Uterus (tissue), 4 donors: ENCODE measurements around the gene BCAS3. TPM values are rescaled to one million over a fixed set of nuclear protein-coding genes. Genes with fewer than 3 reads are reported as not detected.

Experiments used
- DNase-seq, 2 donors: peaks; one replicate each; pipeline ENCODE4 v3.0.0-alpha.2; 2019 to 2020
- H3K27ac ChIP-seq, 2 donors: fragments of 200-600 bp; sonication (generic); 1 replicate in 1 of 2; 2 replicates in 1 of 2; pipeline ENCODE4 v1.5.1; 2016 to 2018
- H3K27me3 ChIP-seq, 2 donors: fragments of 200-600 bp; sonication (generic); one replicate each; pipeline ENCODE4 v1.5.1; 2018 to 2019; ENCODE audit warnings: control low read depth in 1 of 2
- H3K36me3 ChIP-seq, 2 donors: fragments of 200-600 bp; sonication (generic); one replicate each; pipeline ENCODE4 v1.5.1; 2019; ENCODE audit warnings: control low read depth in 1 of 2
- H3K4me1 ChIP-seq, 2 donors: fragments of 200-600 bp; sonication (generic); one replicate each; pipeline ENCODE4 v1.5.1; 2018 to 2019; ENCODE audit warnings: control low read depth in 1 of 2
- H3K4me3 ChIP-seq, 2 donors: fragments of 200-600 bp; sonication (generic); 1 replicate in 1 of 2; 2 replicates in 1 of 2; pipeline ENCODE4 v1.5.1; 2018 to 2019; ENCODE audit warnings: mild to moderate bottlenecking in 1 of 2
- H3K9me3 ChIP-seq, 2 donors: fragments of 200-600 bp; sonication (generic); one replicate each; pipeline ENCODE4 v1.5.1; 2019; ENCODE audit warnings: control low read depth in 1 of 2
- CTCF ChIP-seq, 4 experiments: fragments of 200-600 bp in 2 of 4; fragments of 450-650 bp in 2 of 4; sonication (generic) in 2 of 4; IDR thresholded peaks; one replicate each; pipeline ENCODE4 v1.5.1; 2016 to 2019; ENCODE audit warnings: antibody characterized with exemption in 4 of 4, mild to moderate bottlenecking in 2 of 4, moderate library complexity in 1 of 4
- POLR2A ChIP-seq, 2 donors: fragments of 450-650 bp; IDR thresholded peaks; one replicate each; pipeline ENCODE4 v1.6.1; 2016; ENCODE audit warnings: antibody characterized with exemption in 2 of 2, mild to moderate bottlenecking in 1 of 2, moderate library complexity in 1 of 2
- intact Hi-C: fragments of 100-400 bp; cut with DNase I; formaldehyde crosslinking; loops from one replicate; pipeline ENCODE4 v1.15.1; 2023; ENCODE audit warnings: low total_unique reads
- total RNA-seq, 4 donors: library from RNA; depleted of rRNA in 3 of 4; stranded (reverse); fragments of >200 nt in 3 of 4; gene quantifications; one replicate each; pipeline versions ENCODE4 v1.1.0 to v1.2.4, GENCODE V29; 2014 to 2023
- donor health status: DM: yes; HTN: yes; CAD: no.

Gene BCAS3
- total RNA-seq, 4 donors from 2014 or later, result 42.6 to 147 (median 83.7) TPM

GRCh38 chr17:60646701-60647100 is 30.9 kb upstream of the BCAS3 start:
- Histone ChIP-seq H3K36me3 (no peaks in the 10 kb centered on the region), H3K27me3 (no peaks in the 10 kb centered on the region), H3K9me3 (no peaks in the 10 kb centered on the region), H3K4me1 (peaks cover 0 to 6% of the 10 kb centered on the region in 2 donors), H3K27ac (no peak overlapping the region), H3K4me3 (no peak overlapping the region)
- no peak for DNase-seq
- intact Hi-C loops, result no loop called here
- TF ChIP-seq CTCF (IDR thresholded peaks at IDR 0.05) (no peak), POLR2A (IDR thresholded peaks at IDR 0.05) (no peak)

- DNase-seq, result no peak
- no peak for TF ChIP-seq POLR2A (IDR thresholded peaks at IDR 0.05)
- TF ChIP-seq CTCF (IDR thresholded peaks at IDR 0.05), result no peak
- H3K9me3 ChIP-seq, result no peaks in the 10 kb centered on the region
- intact Hi-C loops, result no loop called here
- no peaks in the 10 kb centered on the region for H3K36me3 ChIP-seq
- H3K27ac ChIP-seq, result no peak overlapping the region
- no peaks in the 10 kb centered on the region for H3K27me3 ChIP-seq
- H3K4me3 ChIP-seq, result no peak overlapping the region
- peaks cover 0 to 6% of the 10 kb centered on the region in 2 donors for H3K4me1 ChIP-seq
Measured at GRCh38 chr17:60647705-60648104, 29.9 kb upstream of the BCAS3 start.

- H3K4me1 ChIP-seq, result no peaks in the 10 kb centered on the region
- H3K9me3 ChIP-seq, result no peaks in the 10 kb centered on the region
- H3K27me3 ChIP-seq, result no peaks in the 10 kb centered on the region
- intact Hi-C loops, result no loop called here
- no peak overlapping the region for H3K27ac ChIP-seq
- TF ChIP-seq CTCF (IDR thresholded peaks at IDR 0.05) (no peak), POLR2A (IDR thresholded peaks at IDR 0.05) (no peak)
- H3K4me3 ChIP-seq, result no peak overlapping the region
- no peak for DNase-seq
- H3K36me3 ChIP-seq, result no peaks in the 10 kb centered on the region
Measured at GRCh38 chr17:60652454-60653247, 25.0 kb upstream of the BCAS3 start.

- no peaks in the 10 kb centered on the region for H3K36me3 ChIP-seq
Measured at GRCh38 chr17:60653569-60653968, 24.1 kb upstream of the BCAS3 start.

More at GRCh38 chr17:60653569-60653968, 24.1 kb upstream of the BCAS3 start:
- H3K27me3 ChIP-seq, result no peaks in the 10 kb centered on the region
- H3K4me1 ChIP-seq, result no peaks in the 10 kb centered on the region
- no peak for DNase-seq
- intact Hi-C loops, result no loop called here
- H3K9me3 ChIP-seq, result no peaks in the 10 kb centered on the region
- no peak overlapping the region for H3K27ac ChIP-seq
- no peak overlapping the region for H3K4me3 ChIP-seq
- no peak for TF ChIP-seq POLR2A (IDR thresholded peaks at IDR 0.05)
- no peak for TF ChIP-seq CTCF (IDR thresholded peaks at IDR 0.05)
